Testis (tissue), 3 donors: ENCODE measurements around the gene NETO2. TPM values are rescaled to one million over a fixed set of nuclear protein-coding genes. Genes with fewer than 3 reads are reported as not detected.
"Not testable (repeated sequence)": the region's sequence is repeated elsewhere in the genome, so short reads cannot be mapped to it uniquely, and the experiment has no call there.

ENCODE experiments used
- DNase-seq: peaks from one replicate; pipeline ENCODE4 v3.0.0-alpha.2; 2019
- H3K27ac ChIP-seq, 2 donors: fragments of 200-600 bp; sonication (generic); one replicate each; pipeline ENCODE4 v1.5.1; 2019
- H3K27me3 ChIP-seq: fragments of 200-600 bp; sonication (generic); one replicate; pipeline ENCODE4 v1.5.1; 2019
- H3K36me3 ChIP-seq: fragments of 200-600 bp; sonication (generic); one replicate; pipeline ENCODE4 v1.5.1; 2017; ENCODE audit warnings: low read depth; ENCODE audit errors: missing control alignments
- H3K4me1 ChIP-seq: fragments of 200-600 bp; sonication (generic); one replicate; pipeline ENCODE4 v1.5.1; 2019
- H3K4me3 ChIP-seq, 2 donors: fragments of 200-600 bp; sonication (generic); one replicate each; pipeline ENCODE4 v1.5.1; 2017 to 2019
- H3K9me3 ChIP-seq: fragments of 200-600 bp; sonication (generic); one replicate; pipeline ENCODE4 v1.5.1; 2017
- POLR2A ChIP-seq: fragments of 450-650 bp; IDR thresholded peaks from one replicate; pipeline ENCODE4 v1.6.1; 2017; ENCODE audit warnings: antibody characterized with exemption, mild to moderate bottlenecking, moderate library complexity
- WGBS, 2 donors: methylation state at CpG; one replicate each; pipeline ENCODE4 v1.1.5; 2018; 5-methylcytosine and 5-hydroxymethylcytosine counted together
- intact Hi-C: fragments of 100-400 bp; cut with DNase I; formaldehyde crosslinking; loops from one replicate; pipeline ENCODE4 v1.15.1; 2023; ENCODE audit warnings: low total_unique reads
- polyA plus RNA-seq: library from polyadenylated mRNA; stranded (reverse); fragments of 350-450 nt; fragmentation: Illumina TruSeq; extraction: RNeasy Lipid Tissue Mini Kit (QIAGEN cat#74804); gene quantifications from one replicate; pipeline ENCODE4 v1.2.3, GENCODE V29; 2014; ENCODE audit warnings: low read depth, low replicate concordance; ENCODE audit not compliant: insufficient read depth
- total RNA-seq, 2 donors: library from RNA; depleted of rRNA; stranded (reverse); fragments of >200 nt; gene quantifications; one replicate each; pipeline ENCODE4 v1.2.3, GENCODE V29; 2016
- TF ChIP-seq, protein P1 (sequence below), 3 experiments: fragments of 450-650 bp in 2 of 3; fragments of 200-600 bp in 1 of 3; sonication (generic) in 1 of 3; IDR thresholded peaks; one replicate each; pipeline ENCODE4 v1.5.1; 2016 to 2019; ENCODE audit warnings: antibody characterized with exemption in 3 of 3, mild to moderate bottlenecking in 2 of 3, moderate library complexity in 1 of 3

NETO2 gene
- total and polyA plus RNA-seq, 3 donors from 2014 or later = 12.3 to 24.2 (median 23.5) TPM

DNA sequence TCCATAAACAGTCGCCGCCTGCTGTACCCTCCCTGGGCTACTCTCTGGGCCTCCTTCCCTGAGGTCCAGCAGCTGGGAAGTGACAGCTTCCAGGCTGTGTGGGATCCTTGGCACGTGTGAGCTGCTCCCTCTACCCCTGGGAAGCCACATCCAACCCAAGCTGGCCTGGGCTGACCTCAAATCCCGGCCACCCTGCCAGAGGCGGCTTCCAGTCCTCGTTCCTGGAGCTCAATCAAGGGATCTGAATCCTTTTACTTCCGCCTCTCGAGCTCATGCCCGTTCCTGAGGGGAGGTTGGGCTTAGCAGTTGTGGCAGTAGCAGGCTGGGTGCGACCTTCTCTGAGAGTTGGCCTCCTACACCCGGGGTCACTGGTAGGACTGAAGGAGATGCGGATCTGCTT is 82.5 kb downstream of the NETO2 start:
- no peak for TF ChIP-seq POLR2A
- TF ChIP-seq, protein P1, sequence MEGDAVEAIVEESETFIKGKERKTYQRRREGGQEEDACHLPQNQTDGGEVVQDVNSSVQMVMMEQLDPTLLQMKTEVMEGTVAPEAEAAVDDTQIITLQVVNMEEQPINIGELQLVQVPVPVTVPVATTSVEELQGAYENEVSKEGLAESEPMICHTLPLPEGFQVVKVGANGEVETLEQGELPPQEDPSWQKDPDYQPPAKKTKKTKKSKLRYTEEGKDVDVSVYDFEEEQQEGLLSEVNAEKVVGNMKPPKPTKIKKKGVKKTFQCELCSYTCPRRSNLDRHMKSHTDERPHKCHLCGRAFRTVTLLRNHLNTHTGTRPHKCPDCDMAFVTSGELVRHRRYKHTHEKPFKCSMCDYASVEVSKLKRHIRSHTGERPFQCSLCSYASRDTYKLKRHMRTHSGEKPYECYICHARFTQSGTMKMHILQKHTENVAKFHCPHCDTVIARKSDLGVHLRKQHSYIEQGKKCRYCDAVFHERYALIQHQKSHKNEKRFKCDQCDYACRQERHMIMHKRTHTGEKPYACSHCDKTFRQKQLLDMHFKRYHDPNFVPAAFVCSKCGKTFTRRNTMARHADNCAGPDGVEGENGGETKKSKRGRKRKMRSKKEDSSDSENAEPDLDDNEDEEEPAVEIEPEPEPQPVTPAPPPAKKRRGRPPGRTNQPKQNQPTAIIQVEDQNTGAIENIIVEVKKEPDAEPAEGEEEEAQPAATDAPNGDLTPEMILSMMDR (IDR thresholded peaks at IDR 0.05) = no peak
- DNase-seq = no peak
- H3K36me3 ChIP-seq = no peaks in the 10 kb centered on the region
- no peaks in the 10 kb centered on the region for H3K4me1 ChIP-seq
- H3K27me3 ChIP-seq = no peaks in the 10 kb centered on the region
- H3K27ac ChIP-seq = no peak overlapping the region
- intact Hi-C loops = no loop called here
- no peak overlapping the region for H3K4me3 ChIP-seq
- 85 to 91% methylated on average over 12 of the region's 12 CpGs for WGBS, 2 donors
- no peaks in the 10 kb centered on the region for H3K9me3 ChIP-seq

DNA sequence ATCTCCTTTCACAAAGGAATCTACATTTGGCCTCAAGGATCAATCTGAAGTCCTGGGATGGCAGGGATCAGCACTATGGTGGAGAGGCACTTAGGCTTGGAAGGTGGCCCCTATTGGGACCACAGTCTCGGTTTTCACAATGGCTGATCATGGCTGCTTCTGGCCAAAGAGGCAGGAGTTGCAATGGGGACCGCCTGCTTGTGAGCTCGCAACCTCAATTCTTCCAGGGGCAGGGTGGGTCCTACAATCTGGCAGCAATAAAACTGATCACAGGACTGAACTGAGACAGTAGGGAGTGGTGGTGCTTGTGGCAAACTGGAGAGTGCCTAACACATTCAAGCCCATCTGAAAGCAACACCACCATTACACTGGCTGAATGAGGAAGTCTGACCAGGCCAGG is 83.1 kb downstream of the NETO2 start:
- TF ChIP-seq, protein P1 (IDR thresholded peaks at IDR 0.05) = no peak
- TF ChIP-seq POLR2A = no peak
- no peaks in the 10 kb centered on the region for H3K27me3 ChIP-seq

DNA sequence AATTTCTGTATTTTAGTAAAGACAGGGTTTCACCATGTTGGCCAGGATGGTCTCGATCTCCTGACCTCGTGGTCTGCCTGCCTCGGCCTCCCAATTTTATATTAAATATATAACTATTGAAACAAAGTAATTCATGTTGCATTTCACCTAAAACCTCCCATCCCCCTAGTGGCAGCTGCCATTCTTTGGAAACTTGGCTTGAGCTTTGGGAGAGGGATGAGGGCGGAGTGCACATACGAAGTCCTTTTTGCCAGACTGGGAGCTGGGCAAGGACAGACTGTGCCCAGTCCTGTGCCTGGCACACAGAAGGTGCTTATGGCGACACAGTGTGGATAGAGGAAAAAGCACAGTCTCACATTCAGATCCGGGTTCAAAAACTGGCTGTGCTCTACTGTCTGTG is 83.8 kb downstream of the NETO2 start:
- Histone ChIP-seq H3K36me3 (no peaks in the 10 kb centered on the region), H3K4me3 (no peak overlapping the region), H3K9me3 (no peaks in the 10 kb centered on the region), H3K27me3 (no peaks in the 10 kb centered on the region), H3K4me1 (no peaks in the 10 kb centered on the region), H3K27ac (no peak overlapping the region)
- TF ChIP-seq, protein P1 (IDR thresholded peaks at IDR 0.05) = no peak
- no peak for TF ChIP-seq POLR2A
- intact Hi-C loops = no loop called here
- 89 to 91% methylated on average over 7 of the region's 7 CpGs for WGBS, 2 donors
- DNase-seq = no peak

More for the DNA sequence above, 83.1 kb downstream of the NETO2 start:
- intact Hi-C loops = no loop called here
- Histone ChIP-seq H3K9me3 (no peaks in the 10 kb centered on the region), H3K27ac (no peak overlapping the region), H3K36me3 (no peaks in the 10 kb centered on the region), H3K4me3 (no peak overlapping the region), H3K4me1 (no peaks in the 10 kb centered on the region)
- WGBS, 2 donors = 100% methylated on average over 2 to 3 of the region's 3 CpGs
- DNase-seq = no peak

DNA sequence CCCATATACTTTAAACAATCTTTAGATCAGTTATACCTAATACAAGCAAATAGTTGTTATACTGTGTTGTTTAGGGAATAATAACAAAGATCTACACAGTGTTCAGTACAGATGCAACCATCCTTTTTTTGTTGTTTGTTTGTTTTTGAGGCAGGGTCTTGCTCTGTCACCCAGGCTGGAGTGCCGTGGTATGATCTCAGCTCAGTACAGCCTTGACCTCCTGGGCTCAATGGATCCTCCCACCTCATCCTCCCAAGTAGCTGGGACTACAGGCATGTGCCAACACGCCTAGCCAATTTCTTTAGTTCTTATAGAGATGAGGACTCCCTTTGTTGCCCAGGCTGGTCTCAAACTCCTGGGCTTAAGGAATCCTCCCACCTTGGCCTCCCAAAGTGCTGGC is 84.6 kb downstream of the NETO2 start:
- WGBS, 2 donors = 37 to 41% methylated on average over 2 of the region's 2 CpGs
- H3K27ac ChIP-seq, H3K27me3 ChIP-seq, DNase-seq, H3K4me1 ChIP-seq, H3K4me3 ChIP-seq, H3K9me3 ChIP-seq, intact Hi-C loops, H3K36me3 ChIP-seq: not testable (repeated sequence)

DNA sequence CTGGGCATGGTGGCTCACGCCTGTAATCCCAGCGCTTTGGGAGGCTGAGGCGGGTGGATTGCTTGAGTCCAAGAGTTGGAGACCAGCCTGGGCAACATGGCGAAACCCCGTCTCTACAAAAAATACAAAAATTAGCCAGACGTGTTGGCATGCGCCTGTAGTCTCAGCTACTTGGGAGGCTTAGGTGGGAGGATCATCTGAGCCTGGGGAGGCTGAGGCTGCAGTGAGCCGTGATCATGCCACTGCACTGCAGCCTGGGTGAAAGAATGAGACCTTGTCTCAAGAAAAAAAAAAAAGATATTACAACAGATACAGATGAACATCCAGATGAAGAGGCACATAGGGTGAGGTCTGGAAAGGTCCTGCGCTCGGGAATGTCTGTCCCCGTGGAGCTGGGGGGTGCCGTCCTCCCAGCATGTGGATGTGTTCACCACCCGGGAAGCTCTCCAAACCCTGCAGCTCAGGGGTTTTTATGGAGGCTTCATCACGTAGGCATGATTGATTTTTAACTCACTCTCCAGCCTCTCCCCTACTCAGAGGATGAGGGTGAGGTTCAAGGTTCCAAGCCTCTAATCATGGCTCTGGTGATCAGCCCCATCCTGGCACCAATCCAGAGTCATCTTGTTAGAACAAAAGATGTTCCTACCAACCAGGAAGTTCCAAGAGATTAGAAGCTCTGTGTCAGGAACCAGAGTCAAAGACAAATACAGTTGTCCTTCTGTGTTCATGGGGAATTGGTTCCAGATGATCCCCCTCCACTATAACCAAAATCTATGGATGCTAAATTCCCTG is 85.3 kb downstream of the NETO2 start:
- no peaks in the 10 kb centered on the region for H3K4me1 ChIP-seq
- 62 to 71% methylated on average over 14 of the region's 14 CpGs for WGBS, 2 donors
- no peak overlapping the region for H3K27ac ChIP-seq
- H3K27me3 ChIP-seq = no peaks in the 10 kb centered on the region
- no peaks in the 10 kb centered on the region for H3K36me3 ChIP-seq
- no peaks in the 10 kb centered on the region for H3K9me3 ChIP-seq
- TF ChIP-seq, protein P1 (IDR thresholded peaks at IDR 0.05) = no peak
- no peak for TF ChIP-seq POLR2A
- peak; percentile 67 for DNase-seq
- H3K4me3 ChIP-seq = no peak overlapping the region
- intact Hi-C loops = no loop called here
